K562 (cell line): Measurements from ENCODE around the gene RAB11FIP2. TPM values are rescaled to one million over a fixed set of nuclear protein-coding genes. Genes with fewer than 3 reads are reported as not detected.

Experiments used
- ATAC-seq: fragments of 200-7000 bp; cut with Tn5 transposase; 3 replicates; pipeline ENCODE4 v1.9.1; 2020; ENCODE audit warnings: moderate library complexity
- BruUV-seq: library from RNA; stranded (reverse); fragments of 400-500 nt; replicated peaks from 2 replicates; lab custom pipeline; 2021; lab: Mats Ljungman, UMichigan
- CTCF ChIA-PET: fragments of 300-600 bp; formaldehyde crosslinking; extraction: SDS; loops from one replicate; lab custom pipeline; 2021; ENCODE audit warnings: low intra/inter-chr PET ratio; lab: Yijun Ruan, JAX
- POLR2A ChIA-PET: fragments of 300-600, 350-650 bp; sonication (Branson Sonifier 250); formaldehyde crosslinking; extraction: SDS; loops from one replicate; lab custom pipeline; 2021; ENCODE audit warnings: antibody characterized with exemption, inconsistent platforms; lab: Yijun Ruan, JAX
- DNase-seq, 4 experiments: peaks; one replicate each; pipeline versions ENCODE4 v3.0.0 to v3.0.0-alpha.2; 2011 to 2018; ENCODE audit warnings: low spot score in 3 of 4, mixed read lengths in 3 of 4; ENCODE audit errors: extremely low read depth in 1 of 4
- FAIRE-seq: peaks from 2 replicates; lab custom pipeline; 2011; peaks lifted over from hg19 to GRCh38; lab: Jason Lieb, UNC
- H2AFZ ChIP-seq: 2 replicates; pipeline ENCODE4 v1.6.0; 2011; ENCODE audit warnings: low read depth, low read length, control low read depth, inconsistent platforms
- H3K27ac ChIP-seq: fragments of 200-600 bp; 3 replicates; pipeline ENCODE4 v1.8.0; 2011; ENCODE audit warnings: low read depth, mild to moderate bottlenecking, control low read depth, inconsistent platforms, low read length, moderate library complexity, mixed read lengths; ENCODE audit errors: extremely low read depth
- H3K27me3 ChIP-seq, 2 experiments: fragments of 300-600 bp in 1 of 2; 2 replicates in 1 of 2; 3 replicates in 1 of 2; pipeline versions ENCODE4 v1.6.0 to v1.8.0; 2011; ENCODE audit warnings: inconsistent platforms in 2 of 2, low read length in 2 of 2, mild to moderate bottlenecking in 1 of 2, mixed read lengths in 1 of 2, moderate library complexity in 1 of 2; ENCODE audit not compliant: control insufficient read depth in 2 of 2, insufficient read depth in 2 of 2
- H3K36me3 ChIP-seq: fragments of 300-600 bp; 3 replicates; pipeline ENCODE4 v1.8.0; 2011; ENCODE audit warnings: mild to moderate bottlenecking, low read length, inconsistent platforms; ENCODE audit not compliant: control insufficient read depth, insufficient read depth
- H3K4me1 ChIP-seq, 2 experiments: fragments of 200-600 bp in 1 of 2; replicated peaks in 1 of 2; 2 replicates in 1 of 2; 3 replicates in 1 of 2; pipeline versions ENCODE4 v1.5.1 to v1.8.0; 2011; ENCODE audit warnings: inconsistent platforms in 2 of 2, low read length in 2 of 2, mild to moderate bottlenecking in 1 of 2, mixed read lengths in 1 of 2, moderate library complexity in 1 of 2; ENCODE audit not compliant: control insufficient read depth in 2 of 2, insufficient read depth in 2 of 2
- H3K4me2 ChIP-seq: 2 replicates; pipeline ENCODE4 v1.6.1; 2011; ENCODE audit warnings: low read length, control low read depth, inconsistent platforms, mixed read lengths; ENCODE audit not compliant: insufficient read depth
- H3K4me3 ChIP-seq: fragments of 200-600 bp; sonication (generic), shearing (Covaris generic); 2 replicates; pipeline ENCODE4 v1.5.1; 2016; ENCODE audit warnings: control low read depth, inconsistent platforms
- H3K79me2 ChIP-seq: fragments of 200-600 bp; 3 replicates; pipeline ENCODE4 v1.8.0; 2011; ENCODE audit warnings: low read length, inconsistent platforms; ENCODE audit not compliant: control insufficient read depth, insufficient read depth
- H3K9ac ChIP-seq, 2 experiments: 2 replicates each; pipeline versions ENCODE4 v1.6.0 to v1.6.1; 2011; ENCODE audit warnings: low read depth in 2 of 2, low read length in 2 of 2, control low read depth in 1 of 2, inconsistent platforms in 1 of 2, mild to moderate bottlenecking in 1 of 2, mixed read lengths in 1 of 2; ENCODE audit not compliant: insufficient read depth in 1 of 2
- H3K9me1 ChIP-seq: one replicate; pipeline ENCODE4 v1.6.0; 2011; ENCODE audit warnings: inconsistent platforms, mild to moderate bottlenecking, low read length, moderate library complexity; ENCODE audit not compliant: control insufficient read depth, insufficient read depth
- H3K9me3 ChIP-seq: replicated peaks from 2 replicates; pipeline ENCODE4 v1.5.1; 2011; ENCODE audit warnings: low read depth, low read length, inconsistent platforms; ENCODE audit not compliant: control insufficient read depth, insufficient read depth
- H4K20me1 ChIP-seq: replicated peaks from 2 replicates; pipeline ENCODE4 v1.6.1; 2011; ENCODE audit warnings: low read length, inconsistent platforms, mixed read lengths; ENCODE audit not compliant: control insufficient read depth, insufficient read depth
- CGGBP1 ChIP-seq: fragments of 250-450 bp; sonication (Bioruptor Pico); IDR thresholded peaks from 2 replicates; pipeline ENCODE4 v1.9.0; 2021; ENCODE audit warnings: mild to moderate bottlenecking
- ETV6 ChIP-seq, 3 experiments: fragments of 150-350 bp in 1 of 3; sonication (generic) in 1 of 3; formaldehyde crosslinking in 1 of 3; IDR thresholded peaks; 2 replicates each; pipeline versions ENCODE4 v1.6.1 to v1.8.0; 2014 to 2022; ENCODE audit warnings: borderline replicate concordance in 2 of 3, low read depth in 2 of 3, antibody characterized with exemption in 1 of 3, low read length in 1 of 3, mild to moderate bottlenecking in 1 of 3, missing genetic modification reagents in 1 of 3
- FOXA3 ChIP-seq, 2 experiments: fragments of 450-650 bp in 1 of 2; sonication (generic) in 1 of 2; formaldehyde crosslinking; IDR thresholded peaks in 1 of 2; conservative IDR thresholded peaks in 1 of 2; 2 replicates each; pipeline versions ENCODE4 v1.4.0 to v1.8.0; 2020 to 2022; ENCODE audit warnings: mild to moderate bottlenecking in 2 of 2, missing genetic modification reagents in 1 of 2
- HMG20A ChIP-seq: fragments of 450-650 bp; formaldehyde crosslinking; conservative IDR thresholded peaks from 2 replicates; pipeline ENCODE4 v1.4.0; 2020; ENCODE audit warnings: mild to moderate bottlenecking, mixed read lengths
- HMG20B ChIP-seq: fragments of 250-450 bp; sonication (Bioruptor Pico); IDR thresholded peaks from 2 replicates; pipeline ENCODE4 v1.5.0; 2021; ENCODE audit warnings: mild to moderate bottlenecking
- L3MBTL2 ChIP-seq: fragments of 450-650 bp; IDR thresholded peaks from 2 replicates; pipeline ENCODE4 v1.6.1; 2016; ENCODE audit warnings: mild to moderate bottlenecking, moderate library complexity
- MLX ChIP-seq, 2 experiments: fragments of 450-650 bp in 1 of 2; sonication (generic) in 1 of 2; formaldehyde crosslinking; conservative IDR thresholded peaks; 2 replicates each; pipeline versions ENCODE4 v1.4.0 to v1.8.1; 2020 to 2022; ENCODE audit warnings: mild to moderate bottlenecking in 1 of 2, missing genetic modification reagents in 1 of 2
- NFXL1 ChIP-seq: fragments of 450-650 bp; formaldehyde crosslinking; IDR thresholded peaks from 2 replicates; pipeline ENCODE4 v1.4.0; 2021; ENCODE audit warnings: mild to moderate bottlenecking
- NR1H2 ChIP-seq: sonication (generic); formaldehyde crosslinking; IDR thresholded peaks from 2 replicates; pipeline ENCODE4 v1.4.0; 2020; ENCODE audit warnings: mild to moderate bottlenecking, missing genetic modification reagents
- NR2C1 ChIP-seq, 2 experiments: fragments of 450-650 bp; IDR thresholded peaks; 2 replicates each; pipeline ENCODE4 v1.6.1; 2017; ENCODE audit warnings: mild to moderate bottlenecking in 2 of 2, antibody characterized with exemption in 1 of 2, inconsistent platforms in 1 of 2, missing compliant biosample characterization in 1 of 2, missing genetic modification characterization in 1 of 2
- RFX5 ChIP-seq: IDR thresholded peaks from 2 replicates; pipeline ENCODE4 v1.6.1; 2011; ENCODE audit warnings: low read depth, mild to moderate bottlenecking, improper control_type of control experiment, low read length
- SRF ChIP-seq, 2 experiments: fragments of 250-450, 450-650 bp in 1 of 2; sonication (Bioruptor Pico) in 1 of 2; sonication (generic) in 1 of 2; formaldehyde crosslinking; IDR thresholded peaks; 2 replicates each; pipeline versions ENCODE4 v1.5.0 to v1.5.1; 2020 to 2022; ENCODE audit warnings: mild to moderate bottlenecking in 1 of 2, missing genetic modification reagents in 1 of 2
- THRAP3 ChIP-seq: fragments of 450-650 bp; IDR thresholded peaks from 2 replicates; pipeline ENCODE4 v1.6.1; 2016; ENCODE audit warnings: mild to moderate bottlenecking, inconsistent platforms, borderline replicate concordance
- XRCC4 ChIP-seq: IDR thresholded peaks from one replicate; pipeline ENCODE4 v1.6.1; 2011; ENCODE audit not compliant: insufficient read depth, insufficient read length; ENCODE audit errors: extremely low read depth
- ZNF121 ChIP-seq: sonication (generic); formaldehyde crosslinking; conservative IDR thresholded peaks from 2 replicates; pipeline ENCODE4 v1.8.0; 2022; ENCODE audit warnings: missing genetic modification reagents
- ZNF444 ChIP-seq: fragments of 250-450 bp; sonication (Bioruptor Pico); IDR thresholded peaks from 2 replicates; pipeline ENCODE4 v1.4.0; 2020; ENCODE audit warnings: mild to moderate bottlenecking, moderate library complexity
- ZNF764 ChIP-seq: fragments of 250-450 bp; sonication (Bioruptor Pico); IDR thresholded peaks from 2 replicates; pipeline ENCODE4 v1.4.0; 2020; ENCODE audit warnings: low read depth, mild to moderate bottlenecking, moderate library complexity
- WGBS: fragments of 100-300 bp; shearing (Covaris generic); methylation state at CpG from one replicate; pipeline ENCODE4 v1.1.6; 2016; ENCODE audit warnings: low coverage, mixed read lengths; ENCODE audit not compliant: insufficient coverage; ENCODE audit errors: missing lambda C conversion rate; 5-methylcytosine and 5-hydroxymethylcytosine counted together
- in situ Hi-C: fragments of 300-500 bp; cut with MboI; formaldehyde crosslinking; loops from 4 replicates; pipeline ENCODE4 v1.15.0; 2018; ENCODE audit warnings: inconsistent platforms, mixed read lengths
- intact Hi-C: fragments of 100-400 bp; cut with micrococcal nuclease; formaldehyde crosslinking; loops from 2 replicates; pipeline ENCODE4 v1.14.2; 2022
- polyA plus RNA-seq, 8 experiments: library from polyadenylated mRNA; depleted of rRNA in 4 of 8; stranded (reverse) in 5 of 8; unstranded in 3 of 8; fragments of >200 nt; fragmentation: Nextera tagmentation in 2 of 8; fragmentation: Illumina TruSeq in 1 of 8; extraction: Ambion mirVana in 2 of 8; extraction: Trizol in 1 of 8; gene quantifications; 2 replicates each; pipeline versions ENCODE4 v1.2.1 to v1.2.3, GENCODE V29; 2011 to 2014; ENCODE audit warnings: inconsistent platforms in 1 of 8, missing spikeins in 1 of 8
- total RNA-seq, 7 experiments: library from RNA; depleted of rRNA in 6 of 7; stranded (reverse); fragments of >200 nt in 6 of 7; fragmentation: Illumina TruSeq in 2 of 7; extraction: Trizol in 2 of 7; gene quantifications; 2 replicates each; pipeline versions ENCODE4 v1.2.1 to v1.2.3, GENCODE V29; 2011 to 2021; ENCODE audit warnings: low replicate concordance in 1 of 7

Gene RAB11FIP2
- total and polyA plus RNA-seq, 9 of the 15 experiments (the other 6 are each of a cell fraction or from before 2014, with no cell fraction given): 3.0 to 10.6 (median 3.9) TPM

GRCh38 chr10:118096022-118096421 lies 49.3 kb upstream of the RAB11FIP2 start (continued):
- TF ChIP-seq NR1H2 (CRISPR knock-in tag) (no peak), HMG20A (CRISPR knock-in tag) (no peak), THRAP3 (no peak), NR2C1 (IDR thresholded peaks at IDR 0.05) (no peak), NR2C1 (tag; IDR thresholded peaks at IDR 0.05) (no peak), ZNF764 (CRISPR knock-in tag) (no peak), ZNF444 (CRISPR knock-in tag) (no peak), NFXL1 (CRISPR knock-in tag) (no peak), CGGBP1 (CRISPR knock-in tag) (no peak)

GRCh38 chr10:118092209-118092608 lies 45.5 kb upstream of the RAB11FIP2 start:
- no peaks in the 10 kb centered on the region for H4K20me1 ChIP-seq

More at GRCh38 chr10:118092209-118092608, 45.5 kb upstream of the RAB11FIP2 start:
- in situ Hi-C loops (no loop called here), intact Hi-C loops (no loop called here)
- Histone ChIP-seq H3K4me1 (no peaks in the 10 kb centered on the region), H3K27me3 (no peaks in the 10 kb centered on the region), H3K27ac (no peak overlapping the region), H3K9ac (no peak overlapping the region), H3K79me2 (no peaks in the 10 kb centered on the region), H3K9me1 (no peaks in the 10 kb centered on the region), H3K4me2 (no peak overlapping the region), H3K9me3 (no peaks in the 10 kb centered on the region), H3K36me3 (no peaks in the 10 kb centered on the region), H2AFZ (no peak overlapping the region), H3K4me3 (no peak overlapping the region)
- no peak for FAIRE-seq
- no peak for DNase-seq
- CTCF ChIA-PET: no interaction called here
- TF ChIP-seq XRCC4: no peak
- no peak for TF ChIP-seq MLX (CRISPR knock-in tag; conservative IDR thresholded peaks at IDR 0.05)
- TF ChIP-seq HMG20B (CRISPR knock-in tag): no peak
- TF ChIP-seq SRF (CRISPR knock-in tag; IDR thresholded peaks at IDR 0.05): no peak
- no peak for TF ChIP-seq FOXA3 (CRISPR knock-in tag; conservative IDR thresholded peaks at IDR 0.05 in 1 of 2, IDR thresholded peaks at IDR 0.05 in 1 of 2)
- no peak for TF ChIP-seq ZNF121 (CRISPR knock-in tag)
- TF ChIP-seq ETV6 (IDR thresholded peaks at IDR 0.05; ENCODE audit: borderline replicate concordance in 1 of 2, low read depth in 2 of 2, low read length in 1 of 2): no peak
- TF ChIP-seq ETV6 (CRISPR knock-in tag; IDR thresholded peaks at IDR 0.05; ENCODE audit: borderline replicate concordance): no peak
- no peak for TF ChIP-seq RFX5
- no peak for TF ChIP-seq L3MBTL2
- 0% methylated on average over 1 of the region's 1 CpG for WGBS
- BruUV-seq: no TSS peak
- no peak for ATAC-seq
- POLR2A ChIA-PET: no interaction called here
